ENCODE results near the gene OR2A5.

DNA sequence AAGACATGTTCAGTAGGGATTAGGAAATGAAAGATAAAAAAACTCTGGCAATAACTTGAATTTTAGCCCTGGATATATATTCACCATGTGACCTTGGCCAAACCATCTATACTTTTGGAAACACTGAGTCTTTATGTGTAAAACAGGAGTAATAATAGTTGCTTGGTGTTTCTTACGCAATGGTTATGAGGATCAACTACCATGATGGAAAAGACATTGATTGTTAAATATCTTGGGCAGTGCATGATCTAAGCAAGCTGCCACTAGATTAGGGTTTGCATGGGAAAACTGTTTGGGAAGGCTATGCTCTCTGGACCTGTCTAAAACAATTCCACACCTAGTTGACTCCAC lies 42.1 kb upstream of the OR2A5 start:
- TF ChIP-seq POLR2A (IDR thresholded peaks at IDR 0.05): no peak
- TF ChIP-seq, protein P1, sequence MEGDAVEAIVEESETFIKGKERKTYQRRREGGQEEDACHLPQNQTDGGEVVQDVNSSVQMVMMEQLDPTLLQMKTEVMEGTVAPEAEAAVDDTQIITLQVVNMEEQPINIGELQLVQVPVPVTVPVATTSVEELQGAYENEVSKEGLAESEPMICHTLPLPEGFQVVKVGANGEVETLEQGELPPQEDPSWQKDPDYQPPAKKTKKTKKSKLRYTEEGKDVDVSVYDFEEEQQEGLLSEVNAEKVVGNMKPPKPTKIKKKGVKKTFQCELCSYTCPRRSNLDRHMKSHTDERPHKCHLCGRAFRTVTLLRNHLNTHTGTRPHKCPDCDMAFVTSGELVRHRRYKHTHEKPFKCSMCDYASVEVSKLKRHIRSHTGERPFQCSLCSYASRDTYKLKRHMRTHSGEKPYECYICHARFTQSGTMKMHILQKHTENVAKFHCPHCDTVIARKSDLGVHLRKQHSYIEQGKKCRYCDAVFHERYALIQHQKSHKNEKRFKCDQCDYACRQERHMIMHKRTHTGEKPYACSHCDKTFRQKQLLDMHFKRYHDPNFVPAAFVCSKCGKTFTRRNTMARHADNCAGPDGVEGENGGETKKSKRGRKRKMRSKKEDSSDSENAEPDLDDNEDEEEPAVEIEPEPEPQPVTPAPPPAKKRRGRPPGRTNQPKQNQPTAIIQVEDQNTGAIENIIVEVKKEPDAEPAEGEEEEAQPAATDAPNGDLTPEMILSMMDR (IDR thresholded peaks at IDR 0.05): no peak

Measured in testis (tissue), 2 donors.